RPMI8226 (cell line): ENCODE measurements around the gene KCNG4.
A peak's percentile ranks its signal among the peaks of the same experiment; 100 is the strongest.

Source experiments
- DNase-seq: peaks from one replicate; pipeline ENCODE4 v3.0.0-alpha.2; 2015

KCNG4 gene

DNA sequence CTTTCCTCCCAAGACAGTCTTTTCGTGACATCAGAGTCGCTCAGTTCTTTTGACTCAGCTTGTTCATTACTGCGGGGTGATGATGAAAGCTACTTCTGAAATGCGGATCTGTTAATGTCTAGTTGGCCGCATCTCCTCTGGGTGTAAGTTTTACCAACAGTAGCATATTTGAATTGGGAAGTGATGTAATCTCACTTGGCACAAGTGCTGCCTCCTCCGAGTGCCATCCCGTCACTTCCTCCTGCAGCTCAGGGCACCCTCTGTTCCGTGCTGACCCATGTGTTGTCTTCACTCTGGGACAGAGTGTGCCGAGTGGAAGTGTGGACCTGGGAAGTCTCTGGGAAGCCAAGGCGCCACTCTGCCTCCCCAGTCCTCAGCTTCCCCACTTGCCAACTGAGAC lies 40.0 kb downstream of the KCNG4 start:
- DNase-seq, result no peak

DNA sequence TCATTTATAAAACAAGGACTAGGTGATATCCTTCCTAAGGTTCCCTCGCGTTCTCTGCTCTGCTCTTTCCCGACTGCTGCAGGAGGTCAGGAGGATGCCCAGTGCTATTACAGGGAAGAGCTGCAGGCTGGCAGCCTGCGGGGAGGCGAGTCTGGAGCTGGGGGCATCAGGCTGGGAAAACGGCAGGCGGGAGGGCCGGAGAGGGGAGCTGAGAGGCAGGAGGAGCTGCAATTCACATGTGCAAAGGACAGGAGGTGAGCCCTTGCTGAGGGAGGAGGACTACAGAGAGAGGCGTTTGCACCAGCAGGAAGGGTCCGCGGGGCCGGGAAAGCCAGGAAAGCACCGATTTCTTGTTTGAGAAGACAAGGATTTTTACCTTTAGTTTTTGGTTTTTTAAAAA lies 40.7 kb downstream of the KCNG4 start:
- no peak for DNase-seq

DNA sequence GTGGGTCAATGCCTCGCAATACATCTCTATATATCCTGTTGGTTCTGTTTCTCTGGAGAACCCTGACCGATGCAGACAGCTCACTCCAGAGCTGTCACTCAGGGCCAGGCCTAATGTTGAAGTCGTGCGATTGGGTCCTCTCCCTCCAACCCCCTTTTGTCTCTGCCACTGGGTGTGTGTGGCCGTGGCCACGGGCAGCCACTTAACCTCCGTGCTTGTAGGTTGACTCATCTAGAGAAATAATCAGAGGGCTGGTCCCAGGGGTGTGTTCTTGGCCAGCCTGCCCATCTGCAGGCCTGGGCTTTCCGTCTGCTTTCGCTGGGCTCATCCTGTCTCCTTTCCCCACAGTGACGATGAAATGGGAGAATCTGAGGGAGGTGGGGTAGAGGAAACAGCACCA lies 41.4 kb downstream of the KCNG4 start:
- no peak for DNase-seq

DNA sequence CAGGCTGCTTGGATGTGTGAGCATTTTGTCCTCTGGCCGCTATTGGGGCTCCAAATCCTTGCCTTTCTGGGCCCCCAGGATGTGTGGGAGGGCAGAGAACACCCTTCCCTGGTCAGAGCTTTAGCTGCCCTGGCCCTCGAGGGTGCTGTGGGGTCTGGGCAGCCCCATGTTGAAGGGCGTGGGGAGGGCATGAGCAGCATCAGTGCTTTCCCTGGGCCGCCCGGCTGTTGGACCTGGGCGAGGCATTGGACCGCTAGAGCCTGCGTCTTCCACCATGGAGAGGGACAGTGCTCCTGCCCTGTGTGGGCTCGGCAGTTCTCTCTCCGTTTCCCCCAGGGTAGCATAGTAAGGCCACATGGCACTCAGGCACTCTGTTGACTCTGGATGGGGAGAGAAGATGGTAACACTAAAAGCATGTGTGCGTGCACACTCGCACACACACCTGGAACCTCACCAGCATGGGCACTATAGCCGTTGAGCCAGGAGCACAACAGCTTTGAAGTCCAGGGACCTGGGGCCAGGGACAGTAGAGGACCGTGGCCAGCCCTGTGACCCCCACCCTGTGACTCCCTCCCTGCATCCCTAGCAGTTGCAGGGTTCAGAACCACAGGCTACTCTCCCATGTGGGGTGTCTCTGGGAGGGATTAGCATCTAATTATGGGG lies 42.2 kb downstream of the KCNG4 start:
- no peak for DNase-seq

DNA sequence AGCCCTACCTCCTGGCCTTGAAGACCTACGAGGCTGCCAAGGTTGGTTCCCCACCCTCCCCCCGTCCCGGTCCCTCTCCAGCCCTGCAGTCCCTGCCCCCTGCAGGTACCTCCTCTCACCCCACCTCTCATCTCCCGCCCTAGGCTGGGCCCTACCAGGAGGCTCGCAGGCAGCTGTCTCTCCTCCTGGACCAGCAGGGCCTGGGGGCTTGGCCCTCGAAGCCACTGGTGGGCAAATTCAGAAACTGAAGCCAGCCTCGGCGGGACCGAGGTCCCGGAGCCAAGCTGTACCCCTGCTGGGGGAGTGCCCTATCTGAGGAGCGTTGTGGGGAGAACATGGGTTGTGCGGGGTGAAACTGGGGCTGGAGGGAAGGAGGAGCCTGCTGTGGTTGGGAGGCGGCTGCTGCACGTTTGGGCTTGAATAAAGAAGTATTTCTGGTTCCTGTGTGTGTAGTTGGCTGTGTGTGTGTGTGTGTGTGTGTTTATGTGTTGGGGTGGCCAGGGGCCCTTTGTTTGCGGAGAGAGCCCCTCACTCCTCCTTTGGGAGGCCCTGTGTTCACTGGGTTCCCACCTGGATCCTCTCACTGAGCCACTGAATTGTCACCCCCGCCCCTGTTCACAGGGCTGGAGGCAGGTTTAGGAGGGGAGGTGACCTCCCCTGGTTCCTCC lies 43.0 kb downstream of the KCNG4 start:
- DNase-seq, result no peak

DNA sequence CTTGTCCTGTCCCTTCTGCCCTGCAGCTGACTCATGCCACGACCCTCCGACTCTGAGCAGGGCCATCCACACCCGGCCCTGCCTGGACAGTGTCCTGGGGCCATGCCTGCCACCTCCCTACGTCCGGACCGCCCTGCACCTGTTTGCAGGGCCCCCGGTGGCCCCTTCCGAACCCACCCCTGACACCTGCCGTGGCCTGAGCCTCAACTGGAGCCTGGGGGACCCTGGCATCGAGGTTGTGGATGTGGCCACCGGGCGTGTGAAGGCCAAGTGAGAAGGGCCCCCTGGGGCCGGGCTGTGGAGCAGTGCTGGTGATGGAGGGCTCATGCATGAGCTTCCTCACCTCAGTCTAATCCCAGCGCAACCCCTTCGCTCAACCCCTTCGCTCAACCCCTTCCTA lies 43.7 kb downstream of the KCNG4 start:
- no peak for DNase-seq

DNA sequence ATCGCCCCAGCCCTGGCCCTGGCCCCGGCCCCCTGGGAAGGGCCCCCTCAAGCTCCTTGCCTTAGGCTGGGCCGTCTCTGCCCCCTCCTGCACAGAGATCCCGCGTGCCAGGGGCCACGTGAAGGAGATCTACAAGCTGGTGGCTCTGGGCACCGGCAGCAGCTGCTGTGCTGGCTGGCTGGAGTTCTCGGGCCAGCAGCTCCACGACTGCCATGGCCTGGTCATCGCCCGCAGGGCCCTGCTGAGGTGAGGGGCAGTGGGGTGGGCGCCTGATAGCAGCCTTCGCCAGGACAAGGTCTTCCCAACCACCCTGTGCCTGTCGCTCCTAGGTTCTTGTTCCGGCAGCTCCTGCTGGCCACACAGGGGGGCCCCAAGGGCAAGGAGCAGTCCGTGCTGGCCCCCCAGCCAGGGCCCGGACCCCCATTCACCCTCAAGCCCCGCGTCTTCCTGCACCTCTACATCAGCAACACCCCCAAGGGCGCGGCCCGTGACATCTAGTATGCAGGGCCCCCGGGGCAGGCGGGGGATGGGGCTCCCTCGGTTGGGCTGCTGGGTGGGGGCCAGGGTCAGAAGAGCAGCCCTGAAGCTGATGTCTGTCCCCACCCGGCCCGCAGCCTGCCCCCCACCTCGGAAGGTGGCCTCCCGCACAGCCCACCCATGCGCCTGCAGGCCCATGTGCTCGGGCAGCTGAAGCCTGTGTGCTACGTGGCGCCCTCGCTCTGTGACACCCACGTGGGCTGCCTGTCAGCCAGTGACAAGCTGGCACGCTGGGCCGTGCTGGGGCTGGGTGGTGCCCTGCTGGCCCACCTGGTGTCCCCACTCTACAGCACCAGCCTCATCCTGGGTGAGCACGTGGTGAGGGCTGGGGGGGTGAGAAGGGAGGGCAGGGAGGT lies 44.4 kb downstream of the KCNG4 start:
- no peak for DNase-seq

DNA sequence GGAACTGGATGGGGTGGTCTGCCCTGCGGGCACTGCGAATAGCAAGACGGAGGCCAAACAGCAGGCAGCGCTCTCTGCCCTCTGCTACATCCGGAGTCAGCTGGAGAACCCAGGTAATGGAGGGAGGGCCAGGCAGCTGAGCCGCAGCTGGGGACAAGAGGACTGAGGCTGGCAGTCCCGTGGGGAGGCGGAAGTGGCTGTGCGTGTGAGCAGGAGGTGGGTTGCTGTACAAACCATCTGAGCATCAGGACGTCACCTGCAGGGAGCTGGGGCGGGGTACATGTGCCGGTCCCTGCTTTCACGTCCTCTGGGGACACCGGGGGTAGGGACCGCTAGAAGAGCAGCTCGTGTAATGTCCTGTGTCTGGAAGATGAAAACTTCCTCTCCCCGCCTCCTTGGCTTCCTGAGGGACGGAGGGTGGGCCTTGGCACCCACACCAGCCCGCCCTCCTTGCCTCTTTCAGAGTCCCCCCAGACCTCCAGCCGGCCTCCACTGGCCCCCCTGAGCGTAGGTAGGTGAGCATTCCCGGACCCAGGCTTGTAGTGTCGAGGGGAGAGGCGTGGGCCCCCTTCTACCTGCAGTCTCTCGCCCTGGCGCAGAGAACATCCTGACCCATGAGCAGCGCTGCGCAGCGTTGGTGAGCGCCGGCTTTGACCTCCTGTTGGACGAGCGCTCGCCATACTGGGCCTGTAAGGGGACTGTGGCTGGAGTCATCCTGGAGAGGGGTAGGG lies 45.2 kb downstream of the KCNG4 start:
- peak; percentile 51 for DNase-seq

DNA sequence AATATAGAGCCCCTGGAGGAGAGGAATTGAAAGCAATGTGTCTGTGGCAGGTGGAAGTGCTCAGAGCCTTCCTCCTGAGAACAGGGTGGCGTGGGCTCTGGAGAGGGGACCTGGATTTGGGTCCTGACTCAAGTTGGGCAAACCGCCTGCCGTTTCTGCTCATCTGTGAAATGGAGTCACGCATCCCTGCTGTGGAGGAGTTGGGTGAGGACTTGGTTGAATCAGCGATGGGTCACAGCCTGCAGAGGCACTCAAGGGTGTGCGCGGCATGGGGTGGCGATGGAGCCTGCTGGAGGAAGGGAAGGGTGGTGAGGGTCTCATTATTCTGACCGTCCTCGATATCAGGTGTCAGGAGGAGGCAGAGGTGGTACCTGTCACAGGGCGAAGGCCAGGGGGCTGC lies 45.8 kb downstream of the KCNG4 start:
- no peak for DNase-seq

DNA sequence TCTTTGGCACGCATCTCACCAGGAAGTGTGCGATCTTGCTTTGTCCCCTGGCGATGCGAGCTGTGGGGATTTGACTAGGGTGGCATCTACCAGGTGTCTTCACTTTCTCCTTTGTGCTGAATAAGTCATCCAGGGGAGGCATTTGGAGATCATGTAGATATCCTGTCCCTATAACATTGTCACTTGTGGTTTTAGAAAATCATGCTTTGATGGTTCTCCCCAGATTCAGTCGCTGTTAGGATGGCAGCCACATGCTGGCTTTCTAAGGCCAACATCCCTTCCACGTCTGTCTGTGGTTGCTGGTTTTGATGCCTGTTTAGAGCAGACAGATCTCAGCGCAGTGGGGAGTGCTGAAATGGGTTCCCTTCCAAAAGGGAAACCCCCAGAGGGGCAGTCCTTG lies 46.3 kb downstream of the KCNG4 start:
- no peak for DNase-seq

DNA sequence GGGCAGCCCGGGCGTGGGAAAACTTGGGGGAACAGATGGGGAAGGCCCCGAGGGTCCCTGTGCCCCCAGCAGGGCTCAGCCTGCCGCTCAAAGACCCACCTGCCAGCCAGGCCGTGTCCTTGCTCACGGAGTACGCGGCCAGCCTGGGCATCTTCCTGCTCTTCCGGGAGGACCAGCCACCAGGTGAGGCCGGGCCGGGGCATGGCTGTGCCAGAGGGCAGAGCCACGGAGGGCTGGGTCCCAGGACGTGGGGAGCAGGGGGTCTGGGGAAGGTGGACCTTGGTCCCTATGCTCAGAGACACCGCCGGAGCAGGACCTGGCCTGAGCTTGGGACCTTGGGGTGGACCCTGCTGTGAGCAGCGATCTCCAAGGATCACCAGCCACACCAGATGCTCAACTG lies 48.3 kb downstream of the KCNG4 start:
- DNase-seq, result no peak

DNA sequence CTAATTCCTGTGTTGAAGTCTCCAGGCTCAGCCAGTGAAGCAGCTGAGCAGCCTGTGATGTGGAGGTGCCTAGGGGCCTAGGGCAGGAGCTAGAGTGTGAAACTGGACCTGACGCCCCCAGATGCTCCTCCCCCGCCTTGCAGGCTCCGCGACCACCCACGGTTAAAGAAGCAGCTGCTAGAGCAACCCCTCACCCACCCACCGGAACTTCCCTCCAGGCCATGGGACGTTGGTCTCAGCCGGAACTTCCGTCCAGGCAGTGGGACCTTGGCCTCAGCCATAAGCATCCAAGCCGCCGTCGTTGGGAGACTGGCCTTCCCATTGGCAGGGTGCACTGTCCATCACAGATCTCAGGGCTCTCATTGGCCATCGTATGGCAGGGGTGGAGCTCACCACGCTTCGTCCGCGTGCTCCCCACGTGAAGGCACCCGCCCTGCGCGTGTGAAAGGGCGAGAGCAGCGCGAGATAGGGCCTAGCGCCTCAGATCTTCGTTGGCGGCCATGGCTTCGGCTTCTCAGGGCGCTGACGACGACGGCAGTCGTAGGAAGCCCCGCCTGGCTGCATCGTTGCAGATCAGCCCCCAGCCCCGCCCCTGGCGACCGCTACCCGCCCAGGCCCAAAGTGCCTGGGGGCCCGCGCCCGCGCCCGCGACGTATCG lies 49.0 kb downstream of the KCNG4 start, which contains the start of gene ADAD2:
ADAD2 (plus strand) TSS at position 427 of the 658 bp plus-strand sequence; CDS start at position 501, 74 bp downstream.
- no peak for DNase-seq

DNA sequence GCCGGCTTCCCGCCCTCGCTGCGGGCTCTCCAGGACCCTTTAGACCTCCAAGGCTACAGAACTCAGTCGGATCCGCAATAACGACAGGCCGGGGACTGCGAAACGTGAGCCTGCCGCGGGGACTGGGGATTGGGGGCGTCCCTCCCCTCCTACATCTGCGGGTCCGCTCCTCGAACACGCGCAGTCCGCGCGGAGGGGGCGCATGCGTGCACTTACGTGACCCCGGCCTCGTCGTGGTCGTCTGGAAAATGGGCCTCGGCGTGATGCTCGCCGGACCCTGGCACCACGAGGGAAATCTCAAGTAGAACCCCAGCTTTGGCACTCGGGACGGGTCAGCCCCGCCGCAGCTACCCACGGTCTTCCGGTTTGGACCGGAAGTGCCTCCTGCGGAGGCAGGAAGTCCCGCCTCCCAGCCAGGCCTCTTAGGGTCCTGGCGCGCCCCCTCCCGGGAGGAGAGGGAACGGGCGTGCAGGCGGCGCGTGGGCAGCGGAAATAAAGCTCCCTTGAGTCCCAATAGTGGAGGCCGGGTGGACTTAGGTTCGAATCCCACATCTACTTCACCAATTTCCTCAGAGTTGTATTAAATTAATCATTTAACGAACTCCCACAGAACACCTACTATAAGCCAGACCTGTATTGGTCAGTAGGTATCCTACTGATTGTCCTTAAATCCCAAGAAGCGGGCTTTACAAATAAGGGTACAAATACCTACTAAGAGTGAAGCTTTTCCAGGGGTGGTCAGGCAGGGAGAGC lies 53.0 kb downstream of the KCNG4 start, which contains the start of gene TAF1C:
TAF1C (minus strand) TSS at position 373 of the 753 bp plus-strand sequence. CDS start 2,069 bp downstream, outside the sequence.
- DNase-seq, result peak; percentile 92

DNA sequence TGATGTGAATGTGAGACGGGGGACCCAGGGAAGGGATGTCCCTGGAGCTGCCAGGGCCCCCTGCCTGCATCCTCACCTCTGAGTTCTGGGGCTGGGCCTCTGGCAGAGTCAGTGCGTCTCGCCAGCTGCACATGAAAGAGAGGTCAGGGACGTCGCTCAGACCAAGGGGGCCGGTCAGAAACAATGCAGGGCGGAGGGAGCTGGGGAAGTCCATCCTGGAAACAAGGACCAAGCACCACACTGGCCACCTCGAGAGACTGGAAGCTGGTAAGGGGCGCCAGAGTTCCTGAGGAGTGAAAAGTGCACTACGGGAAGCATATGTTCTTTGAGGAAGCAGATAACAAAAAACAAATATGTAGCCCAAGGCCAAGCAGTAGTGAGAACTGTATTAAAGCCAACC lies 55.0 kb downstream of the KCNG4 start:
- DNase-seq, result no peak

DNA sequence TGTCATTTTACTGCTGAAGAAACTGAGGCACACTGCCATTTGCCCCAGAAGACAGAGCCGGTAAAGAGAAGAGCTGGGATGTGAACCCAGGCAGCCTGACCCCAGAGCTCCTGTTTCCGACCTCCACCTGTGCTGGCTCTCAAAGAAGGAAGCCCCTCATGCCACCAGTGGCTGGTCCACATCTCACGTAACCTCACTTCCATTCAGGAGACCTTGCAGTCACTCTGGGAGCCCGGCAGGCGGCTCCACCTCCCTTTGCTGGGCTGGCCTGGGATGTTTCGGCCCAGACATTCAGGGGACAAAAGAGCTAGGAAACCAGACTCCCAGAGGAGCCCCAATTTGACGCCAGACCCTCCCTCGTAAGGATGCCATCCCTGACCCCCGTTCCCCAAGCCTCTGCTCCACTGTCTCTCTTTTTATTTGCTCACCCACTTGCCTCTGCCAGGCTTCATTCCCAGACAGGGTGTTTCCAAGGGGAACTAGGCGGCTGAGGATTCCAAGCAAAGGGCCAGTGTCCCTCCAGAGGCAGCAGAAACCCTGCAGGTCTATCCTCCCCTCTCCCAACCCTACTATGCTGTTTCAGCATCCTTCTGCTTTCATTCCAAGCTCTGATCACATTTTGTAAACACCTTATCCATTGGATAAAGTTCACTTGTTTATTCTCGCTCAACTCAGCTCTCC lies 55.8 kb downstream of the KCNG4 start:
- no peak for DNase-seq

DNA sequence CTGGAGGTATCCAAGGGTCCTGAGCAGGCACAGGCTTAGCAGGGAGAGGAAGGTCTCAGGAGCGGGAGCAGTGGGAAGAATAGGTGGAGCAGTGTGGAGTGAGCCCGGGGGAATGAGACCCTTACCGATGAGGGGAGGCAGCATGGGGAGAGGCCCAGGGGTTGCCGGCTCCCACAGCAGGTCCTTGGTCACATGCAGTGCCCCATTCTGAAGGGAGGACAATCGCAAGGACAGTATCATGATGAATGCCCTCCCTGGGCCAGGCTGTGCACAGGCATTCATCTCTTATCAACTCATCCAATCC lies 56.3 kb downstream of the KCNG4 start:
- DNase-seq, result no peak

DNA sequence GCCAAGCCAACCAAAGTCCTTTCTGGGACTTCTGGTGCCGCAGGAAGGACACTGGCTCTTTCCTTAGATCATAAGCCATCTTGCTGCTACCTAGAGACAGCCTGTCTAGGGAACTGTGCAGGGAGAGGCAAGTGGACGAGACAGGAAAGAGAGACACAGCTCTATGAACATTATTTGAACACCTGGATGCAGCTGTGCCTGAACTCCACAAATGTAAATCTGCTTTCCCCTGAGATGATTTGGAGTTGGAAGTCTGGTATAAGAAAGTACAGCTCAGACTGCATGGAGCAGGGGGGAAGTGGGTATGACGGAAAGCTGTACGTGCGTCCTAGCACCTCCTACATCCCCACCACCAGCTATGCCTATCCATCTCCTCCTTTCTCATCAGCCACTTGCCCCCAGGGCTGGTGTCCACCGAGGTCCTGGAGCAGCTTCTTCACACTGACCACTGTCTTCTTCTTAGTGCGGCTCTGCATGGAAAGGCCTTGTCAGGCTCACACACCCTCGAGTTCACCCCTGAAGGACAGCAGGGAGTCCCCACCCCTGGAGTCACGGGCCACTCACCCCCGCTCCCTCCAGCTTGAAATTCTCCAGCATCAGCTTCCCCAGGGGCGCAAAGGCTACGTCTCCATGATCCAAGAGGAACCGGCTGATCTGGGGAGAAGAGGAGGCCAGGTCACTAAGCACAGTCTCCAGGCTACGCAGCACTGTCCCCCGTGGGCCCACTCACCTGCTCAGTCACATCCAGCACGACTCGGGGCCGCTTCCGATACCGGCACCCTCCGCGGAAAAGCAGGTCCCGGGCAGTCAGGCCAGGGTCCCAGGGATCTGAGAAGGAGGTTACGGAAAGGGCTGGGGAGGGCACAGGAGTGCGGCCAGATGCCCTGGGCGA lies 56.9 kb downstream of the KCNG4 start:
- DNase-seq, result no peak

DNA sequence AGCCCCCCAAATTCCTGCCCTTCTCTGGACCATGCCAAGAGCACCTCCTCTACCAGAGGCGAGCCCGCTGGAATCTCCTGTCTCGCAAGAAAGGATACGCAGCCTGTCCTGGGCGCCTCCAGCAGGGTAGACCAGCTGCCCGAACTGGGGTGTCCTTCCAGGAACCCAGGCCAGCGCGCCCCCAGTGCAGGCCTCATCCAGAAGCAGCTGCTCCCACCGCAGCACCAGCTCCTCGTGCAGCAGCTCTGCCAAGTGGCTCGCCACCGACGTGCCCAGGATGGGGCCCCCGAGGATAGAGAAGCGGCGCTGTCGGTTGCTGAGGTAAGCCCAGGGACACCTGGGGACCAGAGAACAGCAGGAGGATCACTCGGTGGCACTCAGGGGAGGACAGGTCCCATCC lies 57.7 kb downstream of the KCNG4 start:
- DNase-seq, result no peak

DNA sequence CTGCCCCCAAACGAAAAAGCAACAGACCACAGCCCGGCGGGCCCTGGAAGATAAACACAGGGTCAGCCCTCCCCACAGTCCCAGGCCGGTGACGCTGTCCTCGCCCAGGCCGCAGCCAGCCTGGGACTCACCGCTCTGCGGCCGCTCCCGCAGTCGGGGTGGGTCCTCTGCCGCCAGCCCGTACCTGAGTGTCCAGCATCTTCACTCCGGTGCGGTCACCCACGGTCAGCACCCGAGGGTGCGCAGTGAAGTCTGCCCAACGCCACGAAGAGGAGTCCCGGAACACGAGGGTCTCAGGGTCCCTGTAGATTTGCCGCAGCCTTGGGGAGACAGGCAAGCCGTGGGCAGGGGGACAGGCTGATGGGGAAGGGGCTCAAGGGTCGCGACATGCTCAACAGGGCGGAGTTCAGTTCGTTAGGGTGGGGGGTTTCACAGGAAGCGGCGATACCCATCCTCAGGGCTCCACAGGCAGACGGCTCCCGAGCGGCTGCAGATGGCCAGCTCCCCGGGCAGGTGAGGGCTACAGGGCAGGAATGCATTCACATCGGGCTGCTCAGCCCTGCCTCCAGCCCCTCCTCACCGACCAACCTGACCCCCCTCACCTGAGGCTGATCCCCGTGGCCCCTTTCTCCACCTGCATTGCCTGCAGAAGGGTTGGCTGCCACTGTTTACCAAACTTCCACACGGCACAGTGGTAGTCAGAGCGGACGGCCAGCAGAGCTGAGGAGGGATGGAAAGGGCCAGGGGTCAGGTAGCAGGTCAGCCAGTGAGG lies 58.5 kb downstream of the KCNG4 start:
- no peak for DNase-seq
